ENCODE measurements around the gene LAMA2.

The LAMA2 gene

GRCh38 chr6:129329678-129330077 lies 446.7 kb downstream of the LAMA2 start:
- DNase-seq: no peak

- no peak for DNase-seq
Observed at GRCh38 chr6:129331450-129332138, 448.7 kb downstream of the LAMA2 start.

GRCh38 chr6:129335792-129336191 lies 452.9 kb downstream of the LAMA2 start:
- DNase-seq: no peak

GRCh38 chr6:129338683-129339082 lies 455.7 kb downstream of the LAMA2 start:
- DNase-seq: no peak

- DNase-seq: no peak
Observed at GRCh38 chr6:129340983-129341382, 458.0 kb downstream of the LAMA2 start.

GRCh38 chr6:129342243-129342642 lies 459.3 kb downstream of the LAMA2 start:
- no peak for DNase-seq

GRCh38 chr6:129342796-129343195 lies 459.9 kb downstream of the LAMA2 start:
- DNase-seq: no peak

GRCh38 chr6:129344379-129344778 lies 461.4 kb downstream of the LAMA2 start:
- DNase-seq: no peak

GRCh38 chr6:129345890-129346289 lies 463.0 kb downstream of the LAMA2 start:
- DNase-seq: no peak

- no peak for DNase-seq
Observed at GRCh38 chr6:129346964-129347363, 464.0 kb downstream of the LAMA2 start.

GRCh38 chr6:129350278-129350677 lies 467.3 kb downstream of the LAMA2 start:
- no peak for DNase-seq

- DNase-seq: no peak
Observed at GRCh38 chr6:129351807-129352206, 468.9 kb downstream of the LAMA2 start.

- DNase-seq: no peak
Observed at GRCh38 chr6:129353067-129353466, 470.1 kb downstream of the LAMA2 start.

GRCh38 chr6:129356129-129356528 lies 473.2 kb downstream of the LAMA2 start:
- no peak for DNase-seq

GRCh38 chr6:129359811-129360681 lies 477.1 kb downstream of the LAMA2 start:
- DNase-seq: no peak

- no peak for DNase-seq
Observed at GRCh38 chr6:129360682-129360955, 477.7 kb downstream of the LAMA2 start.

GRCh38 chr6:129364037-129364436 lies 481.1 kb downstream of the LAMA2 start:
- DNase-seq: no peak

GRCh38 chr6:129364767-129365166 lies 481.8 kb downstream of the LAMA2 start:
- no peak for DNase-seq

GRCh38 chr6:129368076-129368475 lies 485.1 kb downstream of the LAMA2 start:
- DNase-seq: no peak

- no peak for DNase-seq
Observed at GRCh38 chr6:129368970-129369369, 486.0 kb downstream of the LAMA2 start.

- DNase-seq: no peak
Observed at GRCh38 chr6:129369737-129370136, 486.8 kb downstream of the LAMA2 start.

- no peak for DNase-seq
Observed at GRCh38 chr6:129370268-129370916, 487.5 kb downstream of the LAMA2 start.

- no peak for DNase-seq
Observed at GRCh38 chr6:129381885-129382284, 498.9 kb downstream of the LAMA2 start.

- DNase-seq: no peak
Observed at GRCh38 chr6:129382916-129383315, 500.0 kb downstream of the LAMA2 start.
